Nephron progenitor cell (in vitro differentiated cells): ENCODE results near the gene MVB12B.

Source experiments
- DNase-seq: peaks from one replicate; pipeline ENCODE4 v3.0.0; 2021
- H3K27ac Mint-ChIP-seq: 2 replicates; pipeline ENCODE4 v1.8.0; 2021; ENCODE audit warnings: mild to moderate bottlenecking, moderate library complexity, mixed read lengths
- H3K27me3 Mint-ChIP-seq: 2 replicates; pipeline ENCODE4 v1.8.0; 2021; ENCODE audit warnings: mild to moderate bottlenecking, low read depth, mixed read lengths; ENCODE audit not compliant: poor library complexity
- H3K36me3 Mint-ChIP-seq: 2 replicates; pipeline ENCODE4 v1.8.0; 2021; ENCODE audit warnings: low read depth, mixed read lengths
- H3K4me1 Mint-ChIP-seq: 2 replicates; pipeline ENCODE4 v1.8.0; 2021; ENCODE audit warnings: mixed read lengths
- H3K4me3 Mint-ChIP-seq: 2 replicates; pipeline ENCODE4 v1.8.0; 2021; ENCODE audit warnings: mild to moderate bottlenecking, moderate library complexity, mixed read lengths
- H3K9me3 Mint-ChIP-seq: 2 replicates; pipeline ENCODE4 v1.8.0; 2021; ENCODE audit warnings: mild to moderate bottlenecking, moderate library complexity, mixed read lengths
- TF ChIP-seq, protein P1 (sequence below): fragments of 200-600 bp; sonication (generic); IDR thresholded peaks from 2 replicates; pipeline ENCODE4 v1.5.0; 2021; ENCODE audit warnings: antibody characterized with exemption

The MVB12B gene

DNA sequence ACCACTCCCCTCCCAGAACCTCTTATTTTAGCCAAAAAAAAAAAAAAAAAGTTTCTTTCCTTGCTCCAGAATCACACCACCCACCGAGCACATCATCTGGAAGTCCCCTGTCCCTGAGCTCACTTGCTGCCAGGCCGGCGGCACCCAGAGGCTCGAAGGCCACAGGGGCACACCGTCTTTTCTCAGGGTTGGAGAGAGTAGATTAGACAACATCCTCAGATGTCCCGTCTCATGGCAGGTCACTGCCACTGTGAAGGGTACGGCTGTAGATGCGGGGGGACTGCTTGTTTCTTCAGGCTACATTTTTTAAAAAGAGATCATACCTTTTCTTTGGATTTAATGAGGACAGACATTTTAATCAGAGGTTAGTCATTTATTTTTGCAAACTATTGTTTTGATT, 109.0 kb downstream of the MVB12B start:
- Mint-ChIP-seq H3K36me3 (peaks cover 5% of the 10 kb centered on the region), H3K27ac (peak overlapping the region; percentile 24)

DNA sequence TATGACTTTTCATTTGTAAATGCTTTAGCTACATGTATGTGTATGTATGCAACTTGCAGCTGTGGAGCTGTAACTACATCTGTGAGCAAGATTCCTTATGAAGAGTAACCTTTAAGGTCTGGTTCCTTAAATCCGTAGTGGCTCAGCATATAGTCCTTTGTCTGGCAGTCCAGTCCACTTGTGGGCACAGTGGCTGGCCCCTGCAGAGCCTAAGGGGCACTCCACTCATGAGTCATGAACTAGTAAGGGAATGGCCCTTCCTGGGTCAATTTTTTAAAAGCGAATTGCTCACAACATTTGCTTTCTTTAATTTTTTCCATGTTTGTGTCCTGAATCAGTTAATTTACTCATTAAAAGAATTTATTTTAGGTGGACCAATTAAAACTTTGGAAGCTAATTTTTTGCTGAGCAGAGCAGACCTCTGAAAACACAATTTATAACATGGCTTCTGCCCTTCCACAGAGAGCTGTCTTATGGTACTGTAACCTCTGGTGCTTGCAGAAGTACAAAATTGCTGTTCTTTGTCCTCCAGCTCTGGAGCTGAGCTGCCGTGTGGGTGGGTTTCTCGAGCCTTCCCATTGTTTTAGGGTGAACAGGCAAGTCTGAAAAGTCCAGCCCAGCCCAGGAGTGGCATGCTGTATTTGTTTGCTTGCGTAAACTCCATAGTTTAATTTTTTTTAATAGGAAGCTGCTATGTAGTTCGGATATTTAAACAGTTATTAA, 110.1 kb downstream of the MVB12B start:
- Mint-ChIP-seq H3K27ac (no peak overlapping the region), H3K9me3 (no peaks in the 10 kb centered on the region), H3K4me3 (no peak overlapping the region), H3K36me3 (peaks cover 5% of the 10 kb centered on the region), H3K27me3 (no peaks in the 10 kb centered on the region), H3K4me1 (peaks cover 38% of the 10 kb centered on the region)
- TF ChIP-seq, protein P1, sequence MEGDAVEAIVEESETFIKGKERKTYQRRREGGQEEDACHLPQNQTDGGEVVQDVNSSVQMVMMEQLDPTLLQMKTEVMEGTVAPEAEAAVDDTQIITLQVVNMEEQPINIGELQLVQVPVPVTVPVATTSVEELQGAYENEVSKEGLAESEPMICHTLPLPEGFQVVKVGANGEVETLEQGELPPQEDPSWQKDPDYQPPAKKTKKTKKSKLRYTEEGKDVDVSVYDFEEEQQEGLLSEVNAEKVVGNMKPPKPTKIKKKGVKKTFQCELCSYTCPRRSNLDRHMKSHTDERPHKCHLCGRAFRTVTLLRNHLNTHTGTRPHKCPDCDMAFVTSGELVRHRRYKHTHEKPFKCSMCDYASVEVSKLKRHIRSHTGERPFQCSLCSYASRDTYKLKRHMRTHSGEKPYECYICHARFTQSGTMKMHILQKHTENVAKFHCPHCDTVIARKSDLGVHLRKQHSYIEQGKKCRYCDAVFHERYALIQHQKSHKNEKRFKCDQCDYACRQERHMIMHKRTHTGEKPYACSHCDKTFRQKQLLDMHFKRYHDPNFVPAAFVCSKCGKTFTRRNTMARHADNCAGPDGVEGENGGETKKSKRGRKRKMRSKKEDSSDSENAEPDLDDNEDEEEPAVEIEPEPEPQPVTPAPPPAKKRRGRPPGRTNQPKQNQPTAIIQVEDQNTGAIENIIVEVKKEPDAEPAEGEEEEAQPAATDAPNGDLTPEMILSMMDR = no peak
- no peak for DNase-seq

More for the DNA sequence above, 109.0 kb downstream of the MVB12B start:
- TF ChIP-seq, protein P1 = no peak
- Mint-ChIP-seq H3K9me3 (no peaks in the 10 kb centered on the region), H3K4me3 (no peak overlapping the region), H3K27me3 (no peaks in the 10 kb centered on the region), H3K4me1 (peaks cover 30% of the 10 kb centered on the region)
- no peak for DNase-seq

DNA sequence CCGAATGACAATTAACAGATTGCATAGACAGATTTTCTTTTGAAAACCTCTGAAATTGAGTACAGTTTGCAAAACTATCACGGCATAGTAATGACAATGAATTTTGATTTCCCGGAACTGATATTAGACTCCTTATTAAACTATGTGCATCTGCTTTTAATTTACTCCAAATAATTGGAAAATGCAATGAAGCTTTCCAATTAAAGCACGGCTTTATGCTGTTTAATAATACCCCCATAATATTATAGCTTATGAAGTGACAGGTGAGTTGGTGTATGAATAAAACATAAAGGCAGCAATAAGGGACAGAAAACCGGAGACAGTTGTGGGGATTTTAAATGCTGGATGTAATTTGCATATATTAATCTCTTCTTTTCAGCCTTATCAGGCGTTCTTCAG, 110.6 kb downstream of the MVB12B start:
- peaks cover 5% of the 10 kb centered on the region for H3K36me3 Mint-ChIP-seq

DNA sequence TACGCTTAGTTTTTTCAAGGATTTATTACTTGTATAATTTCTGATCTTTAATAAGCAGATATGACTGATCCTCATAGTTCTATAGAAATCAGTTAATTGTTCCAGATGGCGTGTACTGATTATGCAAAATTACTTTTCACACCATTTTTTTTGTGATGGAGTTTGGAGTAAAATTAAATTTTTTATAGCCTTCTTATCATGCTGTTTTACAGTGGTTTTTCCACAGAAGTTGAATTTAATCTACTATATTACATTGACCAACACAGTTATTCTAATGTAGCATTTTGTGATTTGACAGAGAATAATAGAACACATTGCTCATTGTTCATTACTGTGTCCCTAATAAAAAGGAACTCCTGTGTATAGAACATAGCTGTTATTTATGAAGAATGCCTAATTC, 111.1 kb downstream of the MVB12B start:
- DNase-seq = no peak
- Mint-ChIP-seq H3K27me3 (no peaks in the 10 kb centered on the region), H3K9me3 (no peaks in the 10 kb centered on the region), H3K27ac (no peak overlapping the region), H3K36me3 (peaks cover 5% of the 10 kb centered on the region), H3K4me1 (peaks cover 33% of the 10 kb centered on the region), H3K4me3 (no peak overlapping the region)
- TF ChIP-seq, protein P1 = no peak

More for the DNA sequence above, 110.6 kb downstream of the MVB12B start:
- TF ChIP-seq, protein P1 = no peak
- no peak overlapping the region for H3K27ac Mint-ChIP-seq
- H3K4me1 Mint-ChIP-seq = peaks cover 33% of the 10 kb centered on the region
- H3K27me3 Mint-ChIP-seq = no peaks in the 10 kb centered on the region
- no peak overlapping the region for H3K4me3 Mint-ChIP-seq
- H3K9me3 Mint-ChIP-seq = no peaks in the 10 kb centered on the region
- DNase-seq = no peak

DNA sequence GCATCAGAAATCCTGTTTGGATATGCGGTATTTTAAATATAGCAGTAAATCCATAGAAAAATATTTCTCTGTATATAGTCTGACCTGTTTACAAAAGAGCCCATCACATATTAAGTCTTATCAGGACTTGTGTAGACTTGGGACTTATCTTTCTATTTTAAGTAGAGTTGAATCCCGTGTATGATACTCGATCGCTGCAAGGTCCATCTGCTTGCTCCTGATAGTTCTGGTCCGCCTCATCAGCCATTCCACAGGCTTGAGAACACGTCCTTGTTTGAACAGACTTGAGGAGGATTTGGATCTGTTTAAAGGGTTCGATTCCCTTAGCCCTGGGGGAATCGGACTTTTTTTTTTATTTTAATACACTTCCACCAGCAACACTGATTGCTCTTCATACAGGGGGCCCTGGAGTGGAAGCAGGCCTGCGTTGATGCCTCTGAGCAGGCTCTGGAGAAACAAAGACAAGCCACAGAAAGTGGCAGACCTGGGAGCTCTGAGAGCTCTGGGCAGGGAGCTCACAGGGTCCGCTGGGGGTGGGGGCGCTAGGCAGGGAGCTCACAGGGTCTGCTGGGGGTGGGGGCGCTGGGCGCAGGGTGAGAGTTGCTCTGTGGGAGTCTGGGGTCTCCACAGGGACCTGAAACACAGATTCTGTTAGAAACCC, 112.2 kb downstream of the MVB12B start:
- Mint-ChIP-seq H3K36me3 (no peaks in the 10 kb centered on the region), H3K4me1 (peaks cover 33% of the 10 kb centered on the region), H3K4me3 (no peak overlapping the region), H3K9me3 (no peaks in the 10 kb centered on the region), H3K27ac (peak overlapping the region; percentile 48), H3K27me3 (no peaks in the 10 kb centered on the region)
- no peak for DNase-seq
- TF ChIP-seq, protein P1 = no peak

DNA sequence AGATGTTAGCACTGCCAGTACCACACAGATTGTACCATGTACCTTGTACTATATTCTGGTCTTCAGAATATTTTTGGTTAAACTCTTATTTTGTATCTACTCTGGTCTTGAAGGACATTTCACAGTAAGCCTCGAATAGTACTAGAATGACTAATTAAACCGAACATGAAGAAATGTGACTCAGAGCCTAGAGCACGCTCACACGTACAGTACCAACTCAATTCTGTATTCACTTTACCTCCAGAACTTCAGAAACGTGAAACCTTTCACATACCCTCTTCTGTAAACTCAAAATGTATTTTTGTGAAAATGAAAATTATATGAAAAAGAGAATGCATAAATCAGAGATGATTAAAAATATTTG, 112.8 kb downstream of the MVB12B start:
- TF ChIP-seq, protein P1 = no peak
- no peaks in the 10 kb centered on the region for H3K9me3 Mint-ChIP-seq
- no peak for DNase-seq
- H3K36me3 Mint-ChIP-seq = no peaks in the 10 kb centered on the region
- H3K4me3 Mint-ChIP-seq = no peak overlapping the region
- H3K27me3 Mint-ChIP-seq = no peaks in the 10 kb centered on the region
- H3K27ac Mint-ChIP-seq = peak overlapping the region; percentile 48
- H3K4me1 Mint-ChIP-seq = peaks cover 35% of the 10 kb centered on the region
